ENCODE data around the gene KRTAP5-9.
"Not testable (repeated sequence)": the region's sequence is repeated elsewhere in the genome, so short reads cannot be mapped to it uniquely, and the experiment has no call there.

- TF ChIP-seq CTCF, POLR2A (IDR thresholded peaks at IDR 0.05): not testable (repeated sequence)
Observed at GRCh38 chr11:71585673-71586072, 37.5 kb downstream of the KRTAP5-9 start.
